Measurements from ENCODE around the gene CTNNA3. TPM values are rescaled to one million over a fixed set of nuclear protein-coding genes. Genes with fewer than 3 reads are reported as not detected.

The CTNNA3 gene
- total RNA-seq, 1 experiment from 2014 or later, result 0.20 TPM

DNA sequence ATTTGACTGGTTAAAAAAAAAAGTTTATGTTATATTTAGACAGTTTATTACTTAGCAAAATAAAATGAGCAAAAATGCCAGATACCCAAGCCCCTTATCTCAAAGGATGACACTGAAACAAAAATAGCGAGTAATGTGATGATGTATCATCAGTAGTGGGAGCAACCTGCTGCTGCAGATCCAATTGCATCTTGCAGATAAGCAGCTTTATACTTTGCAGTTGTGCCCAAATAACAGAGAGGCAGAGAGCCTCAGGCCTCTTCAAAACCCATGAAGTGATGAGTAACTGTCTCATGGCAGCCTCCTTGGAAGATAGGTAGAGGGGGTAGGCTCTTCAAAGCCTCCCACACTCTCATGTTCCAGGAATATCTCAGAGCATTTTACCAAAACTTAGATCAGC lies 1238.4 kb downstream of the CTNNA3 start:
- Mint-ChIP-seq H3K27me3 (ENCODE audit: insufficient read depth, unreplicated experiment) (no peaks in the 10 kb centered on the region), H3K27ac (ENCODE audit: unreplicated experiment) (no peak overlapping the region), H3K4me3 (ENCODE audit: unreplicated experiment) (no peak overlapping the region), H3K9me3 (ENCODE audit: unreplicated experiment) (peaks cover 15% of the 10 kb centered on the region), H3K4me1 (ENCODE audit: low read depth, unreplicated experiment) (no peaks in the 10 kb centered on the region), H3K36me3 (ENCODE audit: insufficient read depth, unreplicated experiment) (no peaks in the 10 kb centered on the region)
- intact Hi-C loops (cut with micrococcal nuclease; ENCODE audit: unreplicated experiment), result no loop called here
- no peaks in the 10 kb centered on the region for H3K27me3 ChIP-seq (replicated peaks; ENCODE audit: control insufficient read depth, insufficient read depth, low read length)
- no peak for TF ChIP-seq CTCF (IDR thresholded peaks at IDR 0.05; ENCODE audit: insufficient read depth in 1 of 2, low read depth in 1 of 2, low read length in 1 of 2, severe bottlenecking in 1 of 2, unreplicated experiment in 1 of 2)
- 0 out of 2 replicates have a peak, but pooled peaks cover under 1% of the 10 kb centered on the region for H3K9me3 ChIP-seq
- no peak for DNase-seq
- no peaks in the 10 kb centered on the region for H3K36me3 ChIP-seq (ENCODE audit: control insufficient read depth, insufficient read depth, low read length)
- BruUV-seq (replicated peaks), result no TSS peak
- H3K4me1 ChIP-seq, result no peaks in the 10 kb centered on the region
- CTCF ChIA-PET, result no interaction called here
- no peak overlapping the region for H3K4me3 ChIP-seq (ENCODE audit: low read depth, low read length)
- POLR2A ChIA-PET, result no interaction called here

DNA sequence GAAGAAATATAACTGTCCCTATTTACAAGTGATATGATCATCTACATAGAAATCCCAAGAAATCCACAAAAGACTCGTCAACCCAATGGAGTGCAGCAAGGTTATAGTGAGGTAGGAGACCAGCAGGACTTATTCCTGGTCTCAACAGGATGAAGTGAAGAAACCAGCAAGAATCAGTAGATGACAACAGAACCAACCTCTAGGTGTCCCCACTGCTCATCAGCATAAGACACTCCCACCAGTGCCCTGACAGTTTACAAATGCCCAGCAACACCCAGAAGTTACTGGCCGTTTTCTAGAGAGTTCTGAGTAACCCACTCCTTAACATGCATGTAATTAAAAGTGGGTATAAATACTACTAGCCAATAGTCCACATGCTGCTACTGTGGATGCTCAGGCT lies 1240.7 kb downstream of the CTNNA3 start:
- Histone ChIP-seq H3K9me3 (0 out of 2 replicates have a peak, but pooled peaks cover 2% of the 10 kb centered on the region), H3K36me3 (ENCODE audit: control insufficient read depth, insufficient read depth, low read length) (no peaks in the 10 kb centered on the region), H3K27me3 (replicated peaks; ENCODE audit: control insufficient read depth, insufficient read depth, low read length) (no peaks in the 10 kb centered on the region), H3K4me3 (ENCODE audit: low read depth, low read length) (no peak overlapping the region), H3K4me1 (no peaks in the 10 kb centered on the region)
- H3K4me3 Mint-ChIP-seq (ENCODE audit: unreplicated experiment), result no peak overlapping the region
- POLR2A ChIA-PET, result no interaction called here
- H3K4me1 Mint-ChIP-seq (ENCODE audit: low read depth, unreplicated experiment), result no peaks in the 10 kb centered on the region
- no peaks in the 10 kb centered on the region for H3K36me3 Mint-ChIP-seq (ENCODE audit: insufficient read depth, unreplicated experiment)
- H3K9me3 Mint-ChIP-seq (ENCODE audit: unreplicated experiment), result peaks cover 15% of the 10 kb centered on the region
- H3K27ac Mint-ChIP-seq (ENCODE audit: unreplicated experiment), result no peak overlapping the region
- H3K27me3 Mint-ChIP-seq (ENCODE audit: insufficient read depth, unreplicated experiment), result no peaks in the 10 kb centered on the region
- CTCF ChIA-PET, result interaction anchor here (0.7 kb wide), 1 partner anchor 461 kb away, joined by 4 read pairs; no protein-coding TSS in a partner anchor
- no TSS peak for BruUV-seq (replicated peaks)
- peak in 1 of 2 experiments; percentile 29 for DNase-seq
- peak; percentile 29 to 35 for TF ChIP-seq CTCF (IDR thresholded peaks at IDR 0.05; ENCODE audit: insufficient read depth in 1 of 2, low read depth in 1 of 2, low read length in 1 of 2, severe bottlenecking in 1 of 2, unreplicated experiment in 1 of 2)
- intact Hi-C loops (cut with micrococcal nuclease; ENCODE audit: unreplicated experiment), result loop anchor here (1.0 to 2.0 kb wide), 2 partner anchors 171 to 476 kb away; no protein-coding TSS in a partner anchor

DNA sequence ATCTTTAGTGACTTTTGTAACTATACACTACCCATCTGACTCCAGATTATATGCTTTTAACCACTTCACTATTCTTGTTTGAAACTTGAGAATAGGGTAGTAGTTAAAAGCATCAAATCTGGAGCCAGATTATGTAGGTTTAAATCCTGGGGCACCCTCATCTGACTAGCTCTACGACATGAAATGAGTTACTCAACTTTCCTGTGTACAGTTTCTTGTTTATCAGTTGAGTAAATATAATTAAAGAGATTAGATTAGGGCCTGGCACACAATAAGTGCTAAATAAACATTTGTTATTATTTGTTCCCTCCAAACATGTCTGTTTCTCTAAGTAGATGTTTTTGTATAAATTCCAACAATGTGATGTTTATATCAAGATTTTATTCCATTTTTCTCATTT lies 1255.4 kb downstream of the CTNNA3 start:
- Mint-ChIP-seq H3K4me3 (ENCODE audit: unreplicated experiment) (no peak overlapping the region), H3K36me3 (ENCODE audit: insufficient read depth, unreplicated experiment) (no peaks in the 10 kb centered on the region), H3K27me3 (ENCODE audit: insufficient read depth, unreplicated experiment) (no peaks in the 10 kb centered on the region), H3K27ac (ENCODE audit: unreplicated experiment) (no peak overlapping the region), H3K9me3 (ENCODE audit: unreplicated experiment) (peaks cover 23% of the 10 kb centered on the region), H3K4me1 (ENCODE audit: low read depth, unreplicated experiment) (no peaks in the 10 kb centered on the region)
- intact Hi-C loops (cut with micrococcal nuclease; ENCODE audit: unreplicated experiment), result no loop called here
- no peaks in the 10 kb centered on the region for H3K27me3 ChIP-seq (replicated peaks; ENCODE audit: control insufficient read depth, insufficient read depth, low read length)
- DNase-seq, result no peak
- CTCF ChIA-PET, result no interaction called here
- H3K4me1 ChIP-seq, result 0 out of 2 replicates have a peak, but pooled peaks cover 3% of the 10 kb centered on the region
- H3K4me3 ChIP-seq (ENCODE audit: low read depth, low read length), result no peak overlapping the region
- POLR2A ChIA-PET, result no interaction called here
- H3K9me3 ChIP-seq, result no peaks in the 10 kb centered on the region
- BruUV-seq (replicated peaks), result no TSS peak
- no peaks in the 10 kb centered on the region for H3K36me3 ChIP-seq (ENCODE audit: control insufficient read depth, insufficient read depth, low read length)
- no peak for TF ChIP-seq CTCF (IDR thresholded peaks at IDR 0.05; ENCODE audit: insufficient read depth in 1 of 2, low read depth in 1 of 2, low read length in 1 of 2, severe bottlenecking in 1 of 2, unreplicated experiment in 1 of 2)

Data from Caco-2 (cell line).